Measurements from ENCODE around the gene CD53. TPM values are rescaled to one million over a fixed set of nuclear protein-coding genes. Genes with fewer than 3 reads are reported as not detected.

The CD53 gene
- total RNA-seq, 1 donor from 2014 or later, result 228 TPM

GRCh38 chr1:110880708-110881374 is 7.9 kb downstream of the CD53 start:
- intact Hi-C loops (cut with DNase I), result no loop called here
- no peaks in the 10 kb centered on the region for H3K9me3 ChIP-seq
- TF ChIP-seq, protein P1, sequence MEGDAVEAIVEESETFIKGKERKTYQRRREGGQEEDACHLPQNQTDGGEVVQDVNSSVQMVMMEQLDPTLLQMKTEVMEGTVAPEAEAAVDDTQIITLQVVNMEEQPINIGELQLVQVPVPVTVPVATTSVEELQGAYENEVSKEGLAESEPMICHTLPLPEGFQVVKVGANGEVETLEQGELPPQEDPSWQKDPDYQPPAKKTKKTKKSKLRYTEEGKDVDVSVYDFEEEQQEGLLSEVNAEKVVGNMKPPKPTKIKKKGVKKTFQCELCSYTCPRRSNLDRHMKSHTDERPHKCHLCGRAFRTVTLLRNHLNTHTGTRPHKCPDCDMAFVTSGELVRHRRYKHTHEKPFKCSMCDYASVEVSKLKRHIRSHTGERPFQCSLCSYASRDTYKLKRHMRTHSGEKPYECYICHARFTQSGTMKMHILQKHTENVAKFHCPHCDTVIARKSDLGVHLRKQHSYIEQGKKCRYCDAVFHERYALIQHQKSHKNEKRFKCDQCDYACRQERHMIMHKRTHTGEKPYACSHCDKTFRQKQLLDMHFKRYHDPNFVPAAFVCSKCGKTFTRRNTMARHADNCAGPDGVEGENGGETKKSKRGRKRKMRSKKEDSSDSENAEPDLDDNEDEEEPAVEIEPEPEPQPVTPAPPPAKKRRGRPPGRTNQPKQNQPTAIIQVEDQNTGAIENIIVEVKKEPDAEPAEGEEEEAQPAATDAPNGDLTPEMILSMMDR (IDR thresholded peaks at IDR 0.05), result no peak
- H3K36me3 ChIP-seq, result no peaks in the 10 kb centered on the region
- H3K27ac ChIP-seq, result no peak overlapping the region
- ATAC-seq, result peak; percentile 19 to 60
- no peak overlapping the region for H3K4me3 ChIP-seq
- DNase-seq, result no peak
- H3K27me3 ChIP-seq (ENCODE audit: low read depth), result no peaks in the 10 kb centered on the region
- peaks cover 20% of the 10 kb centered on the region for H3K4me1 ChIP-seq

- H3K4me1 ChIP-seq, result peaks cover 6% of the 10 kb centered on the region
- H3K36me3 ChIP-seq, result peaks cover 15% of the 10 kb centered on the region
- DNase-seq (no peak), ATAC-seq (no peak)
- H3K9me3 ChIP-seq, result no peaks in the 10 kb centered on the region
- H3K27me3 ChIP-seq (ENCODE audit: low read depth), result no peaks in the 10 kb centered on the region
- intact Hi-C loops (cut with DNase I), result no loop called here
- H3K4me3 ChIP-seq, result no peak overlapping the region
- no peak overlapping the region for H3K27ac ChIP-seq
- TF ChIP-seq, protein P1 (IDR thresholded peaks at IDR 0.05), result no peak
Observed at GRCh38 chr1:110888049-110888448, 15.1 kb downstream of the CD53 start.

DNA sequence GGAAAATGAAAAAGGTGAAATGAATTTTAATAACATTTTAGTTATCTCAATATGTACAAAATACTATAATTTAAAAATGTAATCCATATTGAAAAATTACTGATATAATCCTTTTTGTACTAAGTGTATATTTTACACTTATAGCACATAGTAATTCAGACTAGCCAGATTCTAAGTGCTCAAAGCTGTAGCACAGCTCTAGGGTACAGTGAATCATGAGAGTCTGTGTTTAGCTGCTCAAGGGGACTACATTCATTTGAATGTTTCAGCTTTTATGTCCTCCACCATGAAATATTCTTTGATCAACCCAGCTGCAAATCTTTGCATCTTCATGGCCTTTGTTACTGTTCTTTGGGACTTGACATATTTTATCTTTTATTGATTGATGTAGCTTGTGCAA is 15.7 kb downstream of the CD53 start:
- intact Hi-C loops (cut with DNase I), result no loop called here
- no peak for DNase-seq
- H3K36me3 ChIP-seq, result peaks cover 20% of the 10 kb centered on the region
- H3K27me3 ChIP-seq (ENCODE audit: low read depth), result no peaks in the 10 kb centered on the region
- H3K27ac ChIP-seq, result no peak overlapping the region
- TF ChIP-seq, protein P1 (IDR thresholded peaks at IDR 0.05), result no peak
- peaks cover 6% of the 10 kb centered on the region for H3K4me1 ChIP-seq
- no peak for ATAC-seq
- no peaks in the 10 kb centered on the region for H3K9me3 ChIP-seq
- no peak overlapping the region for H3K4me3 ChIP-seq

- Histone ChIP-seq H3K4me3 (no peak overlapping the region), H3K36me3 (peaks cover 37% of the 10 kb centered on the region), H3K9me3 (no peaks in the 10 kb centered on the region), H3K4me1 (peaks cover 6% of the 10 kb centered on the region), H3K27ac (no peak overlapping the region), H3K27me3 (ENCODE audit: low read depth) (no peaks in the 10 kb centered on the region)
- intact Hi-C loops (cut with DNase I), result no loop called here
- DNase-seq (no peak), ATAC-seq (no peak)
- TF ChIP-seq, protein P1 (IDR thresholded peaks at IDR 0.05), result no peak
Observed at GRCh38 chr1:110890474-110891196, 17.7 kb downstream of the CD53 start.

DNA sequence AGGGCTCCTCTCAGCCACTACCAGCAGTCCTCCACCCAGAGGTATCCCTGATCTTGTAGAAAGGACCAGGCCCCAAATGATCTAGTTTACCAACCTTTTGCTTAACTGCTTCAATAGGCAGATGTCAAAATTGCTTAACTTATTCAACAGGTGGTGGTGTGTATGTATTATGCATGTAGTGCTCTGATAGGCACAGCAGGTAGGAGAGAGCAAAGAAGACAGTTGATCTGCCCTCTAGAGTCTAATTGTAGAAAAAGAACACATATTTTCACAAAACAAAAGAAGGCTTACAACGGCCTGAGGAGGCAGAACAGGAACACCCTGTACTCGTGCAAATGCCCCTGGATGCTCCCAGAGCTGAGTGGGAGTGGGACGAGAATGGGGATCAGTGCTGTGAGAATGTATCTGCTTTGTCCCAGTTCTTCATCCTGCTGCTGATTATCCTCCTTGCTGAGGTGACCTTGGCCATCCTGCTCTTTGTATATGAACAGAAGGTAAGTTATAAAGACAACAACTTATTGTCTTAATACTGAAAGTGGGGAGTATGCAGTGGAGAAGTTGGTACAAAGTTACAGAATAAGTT is 21.1 kb downstream of the CD53 start:
- Histone ChIP-seq H3K9me3 (no peaks in the 10 kb centered on the region), H3K27ac (no peak overlapping the region), H3K4me1 (peaks cover 6% of the 10 kb centered on the region), H3K36me3 (peaks cover 49% of the 10 kb centered on the region), H3K4me3 (no peak overlapping the region), H3K27me3 (ENCODE audit: low read depth) (no peaks in the 10 kb centered on the region)
- TF ChIP-seq, protein P1 (IDR thresholded peaks at IDR 0.05), result no peak
- intact Hi-C loops (cut with DNase I), result no loop called here
- DNase-seq, result no peak
- ATAC-seq, result no peak
